COLO668 (cell line): ENCODE results near the gene SLC22A13.
"Not testable (repeated sequence)": the region's sequence is repeated elsewhere in the genome, so short reads cannot be mapped to it uniquely, and the experiment has no call there.

Experiments
- DNase-seq: peaks from one replicate; lab custom pipeline; 2025; ENCODE audit not compliant: unreplicated experiment; lab: John Stamatoyannopoulos, UW

Gene SLC22A13, protein sequence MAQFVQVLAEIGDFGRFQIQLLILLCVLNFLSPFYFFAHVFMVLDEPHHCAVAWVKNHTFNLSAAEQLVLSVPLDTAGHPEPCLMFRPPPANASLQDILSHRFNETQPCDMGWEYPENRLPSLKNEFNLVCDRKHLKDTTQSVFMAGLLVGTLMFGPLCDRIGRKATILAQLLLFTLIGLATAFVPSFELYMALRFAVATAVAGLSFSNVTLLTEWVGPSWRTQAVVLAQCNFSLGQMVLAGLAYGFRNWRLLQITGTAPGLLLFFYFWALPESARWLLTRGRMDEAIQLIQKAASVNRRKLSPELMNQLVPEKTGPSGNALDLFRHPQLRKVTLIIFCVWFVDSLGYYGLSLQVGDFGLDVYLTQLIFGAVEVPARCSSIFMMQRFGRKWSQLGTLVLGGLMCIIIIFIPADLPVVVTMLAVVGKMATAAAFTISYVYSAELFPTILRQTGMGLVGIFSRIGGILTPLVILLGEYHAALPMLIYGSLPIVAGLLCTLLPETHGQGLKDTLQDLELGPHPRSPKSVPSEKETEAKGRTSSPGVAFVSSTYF

DNA sequence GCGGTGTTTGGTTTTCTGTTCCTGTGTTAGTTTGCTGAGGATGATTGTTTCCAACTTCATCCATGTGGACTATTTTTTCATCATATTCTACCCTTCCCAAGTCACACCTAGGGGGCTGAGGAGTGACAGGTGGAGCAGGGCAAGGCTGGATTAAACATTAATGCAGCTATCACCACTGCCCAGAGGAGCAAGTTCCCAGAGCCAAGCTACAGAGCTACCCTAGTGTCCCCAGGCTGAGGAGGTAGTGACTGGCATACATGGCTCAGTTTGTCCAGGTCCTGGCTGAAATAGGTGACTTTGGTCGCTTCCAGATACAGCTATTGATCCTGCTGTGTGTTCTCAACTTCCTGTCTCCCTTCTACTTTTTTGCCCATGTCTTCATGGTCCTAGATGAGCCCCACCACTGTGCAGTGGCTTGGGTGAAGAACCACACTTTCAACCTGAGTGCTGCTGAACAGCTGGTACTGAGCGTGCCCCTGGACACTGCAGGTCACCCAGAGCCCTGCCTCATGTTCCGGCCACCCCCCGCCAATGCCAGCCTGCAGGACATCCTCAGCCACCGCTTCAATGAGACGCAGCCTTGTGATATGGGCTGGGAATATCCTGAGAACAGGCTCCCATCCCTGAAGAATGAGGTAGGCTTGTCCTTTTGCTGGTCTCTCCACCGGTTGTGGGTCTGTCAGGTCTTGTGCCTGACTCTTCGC, at the start of gene SLC22A13:
TSS of gene SLC22A13 (plus strand) at position 209 of the 704 bp plus-strand sequence. CDS start at position 258, 49 bp downstream.
- no peak for DNase-seq

DNA sequence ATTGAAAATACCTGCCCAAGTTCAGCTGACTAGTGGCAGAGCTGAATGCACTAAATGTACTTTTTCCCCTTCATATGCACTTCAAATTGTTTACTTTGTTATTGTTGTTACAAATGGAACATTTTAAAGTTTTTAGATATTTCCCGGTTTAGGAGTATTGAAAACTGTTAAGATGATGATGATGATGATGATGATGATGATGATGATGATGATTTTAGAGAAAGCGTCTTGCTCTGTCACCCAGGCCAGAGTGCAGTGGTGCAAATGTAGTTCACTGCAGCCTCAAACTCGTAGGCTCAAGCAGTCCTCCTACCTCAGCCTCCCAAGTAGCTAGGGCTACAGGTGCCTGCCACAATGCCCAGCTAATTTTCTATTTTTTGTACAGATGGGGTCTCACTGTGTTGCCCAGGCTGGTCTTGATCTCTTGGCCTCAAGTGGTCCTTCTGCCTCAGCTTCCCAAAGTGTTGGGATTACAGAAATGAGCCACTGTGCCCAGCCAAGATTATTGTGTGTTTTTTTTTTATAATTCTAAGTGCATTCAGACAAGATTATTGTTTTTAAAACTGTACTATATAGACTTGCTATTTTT, 45.9 kb upstream of the SLC22A13 start:
- DNase-seq = no peak

DNA sequence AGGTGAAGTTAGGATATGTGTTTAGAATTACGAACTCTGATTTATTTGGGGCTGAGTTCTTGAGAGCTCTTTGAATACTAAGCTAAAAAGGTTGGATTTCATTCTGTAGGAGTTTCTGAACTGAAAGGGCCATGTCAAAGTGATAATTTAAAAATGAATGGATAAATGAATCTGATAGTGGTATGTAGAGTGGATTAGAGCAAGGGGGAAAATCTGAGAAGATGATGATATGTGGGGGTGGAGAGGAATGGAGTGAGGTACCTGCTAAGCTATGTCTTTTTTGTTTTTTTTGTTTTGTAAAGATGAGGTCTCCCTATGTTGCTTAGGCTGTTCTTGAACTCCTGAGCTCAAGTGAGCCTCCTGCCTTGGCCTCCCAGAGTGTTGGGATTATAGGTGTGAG, 44.6 kb upstream of the SLC22A13 start:
- DNase-seq = no peak

DNA sequence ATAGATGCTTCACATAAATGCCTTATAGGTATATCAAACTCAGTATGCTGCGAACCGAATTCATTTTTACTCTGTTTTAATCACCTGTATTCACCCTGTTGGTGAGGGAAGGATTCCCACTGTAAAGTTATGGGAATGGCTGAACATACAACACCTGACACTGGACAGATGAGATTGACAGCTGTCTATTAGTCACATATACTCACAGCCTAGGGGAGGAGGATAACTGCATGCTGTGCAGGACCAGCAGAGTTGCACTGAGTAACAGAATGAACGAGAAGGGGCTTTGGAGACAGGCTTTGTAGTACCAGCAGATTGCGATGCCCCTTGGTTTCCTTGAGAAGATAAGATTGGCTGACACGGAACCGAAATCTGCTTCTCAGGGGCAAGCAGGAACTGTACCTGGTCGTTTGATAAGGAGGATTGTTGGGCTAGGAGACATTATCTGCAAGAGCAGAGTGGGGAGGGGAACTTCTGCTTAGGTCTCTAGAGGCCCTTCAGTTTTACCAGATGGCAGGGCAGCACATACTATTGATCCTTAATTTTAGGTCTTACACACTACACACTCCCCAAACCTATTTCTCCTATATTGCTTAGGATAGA, 43.5 kb upstream of the SLC22A13 start:
- no peak for DNase-seq

DNA sequence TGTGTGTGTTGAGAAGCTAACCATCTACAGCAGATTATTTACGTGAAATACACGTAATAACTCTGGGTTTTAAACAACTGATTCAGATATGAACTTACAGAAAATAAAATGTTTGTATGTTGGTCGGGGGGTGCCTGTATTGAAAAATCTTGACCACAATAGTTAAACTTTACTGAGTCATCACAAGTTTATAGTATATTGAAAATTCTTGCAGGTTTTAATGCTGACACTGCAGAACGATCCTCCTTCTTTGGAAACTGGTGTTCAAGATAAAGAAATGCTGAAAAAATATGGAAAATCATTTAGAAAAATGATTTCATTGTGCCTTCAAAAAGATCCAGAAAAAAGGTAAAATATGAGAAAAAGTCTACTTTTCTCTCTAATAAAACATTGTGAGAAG, 41.3 kb upstream of the SLC22A13 start:
- DNase-seq = no peak

DNA sequence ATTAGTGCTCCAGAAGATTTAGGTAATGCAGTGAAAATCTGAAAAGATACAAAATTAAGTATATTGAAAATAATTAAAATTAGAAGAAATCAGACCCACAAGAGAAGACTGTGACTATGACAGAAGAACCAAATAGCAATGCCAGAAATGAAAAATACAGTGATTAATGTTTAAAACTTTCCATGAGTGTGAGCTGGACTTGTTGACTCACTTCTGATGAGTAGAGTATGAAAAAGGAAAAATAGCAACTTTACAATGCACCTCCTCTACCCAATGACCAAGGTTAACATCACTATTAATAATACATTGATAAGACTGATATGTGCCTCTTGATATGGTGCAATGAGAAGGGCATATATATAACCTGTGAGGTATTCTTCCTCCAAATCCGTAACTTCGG, 39.3 kb upstream of the SLC22A13 start:
- DNase-seq = no peak

DNA sequence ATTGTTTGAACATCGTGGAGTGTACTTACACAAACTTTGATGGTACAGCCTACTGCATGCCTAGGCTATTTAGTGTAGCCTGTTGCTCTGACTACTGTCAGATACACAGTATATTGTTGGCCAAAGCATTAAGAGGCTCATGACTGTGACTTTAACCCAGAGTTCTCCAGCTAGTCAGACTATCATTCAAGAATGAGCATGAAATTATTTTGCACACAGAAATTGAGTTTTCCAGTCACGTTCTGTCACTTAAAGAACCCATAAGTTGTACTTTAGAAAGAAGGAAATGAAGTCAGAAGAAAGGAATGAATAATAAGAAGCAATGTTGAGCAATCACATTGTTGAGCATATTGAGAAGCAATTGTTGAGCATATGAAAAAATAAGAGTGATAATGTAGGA, 37.6 kb upstream of the SLC22A13 start:
- DNase-seq = no peak

DNA sequence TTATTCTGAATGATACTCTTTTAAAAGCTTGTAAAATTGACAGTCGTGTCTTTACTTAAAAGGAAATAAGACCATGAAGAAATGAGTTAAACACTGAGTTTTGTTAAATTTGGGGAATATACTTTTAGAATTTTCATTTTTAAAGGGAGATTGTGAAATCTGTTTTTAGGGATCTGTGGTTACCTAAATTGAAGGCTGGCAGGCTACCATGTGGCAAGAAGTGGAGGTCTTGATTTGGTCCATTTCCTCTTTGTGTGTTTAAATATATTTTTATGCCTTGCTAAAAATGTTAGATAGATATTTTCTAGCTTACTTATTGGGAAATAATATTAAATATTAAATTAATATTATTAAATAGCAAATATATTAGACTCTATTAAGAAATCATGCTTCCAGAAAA, 36.6 kb upstream of the SLC22A13 start:
- DNase-seq = no peak

DNA sequence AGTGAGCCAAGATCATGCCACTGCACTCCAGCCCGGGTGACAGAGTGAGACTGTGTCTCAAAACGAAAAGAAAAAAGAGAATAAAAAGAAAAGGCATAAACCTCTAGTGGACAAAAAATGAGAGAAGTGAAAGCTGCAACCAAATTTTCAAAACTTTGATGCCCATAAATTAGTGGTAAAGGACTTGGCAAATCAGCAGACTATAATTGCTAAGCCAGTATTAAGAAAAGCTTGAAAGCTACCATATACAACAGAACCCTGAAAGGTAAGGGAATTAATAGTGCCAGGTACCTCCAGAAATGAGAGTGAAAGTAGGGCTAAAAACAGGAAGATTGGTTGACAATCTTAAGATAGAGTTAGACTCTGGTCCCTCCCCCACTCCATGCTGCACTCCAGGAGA, 32.9 kb upstream of the SLC22A13 start:
- DNase-seq = no peak

DNA sequence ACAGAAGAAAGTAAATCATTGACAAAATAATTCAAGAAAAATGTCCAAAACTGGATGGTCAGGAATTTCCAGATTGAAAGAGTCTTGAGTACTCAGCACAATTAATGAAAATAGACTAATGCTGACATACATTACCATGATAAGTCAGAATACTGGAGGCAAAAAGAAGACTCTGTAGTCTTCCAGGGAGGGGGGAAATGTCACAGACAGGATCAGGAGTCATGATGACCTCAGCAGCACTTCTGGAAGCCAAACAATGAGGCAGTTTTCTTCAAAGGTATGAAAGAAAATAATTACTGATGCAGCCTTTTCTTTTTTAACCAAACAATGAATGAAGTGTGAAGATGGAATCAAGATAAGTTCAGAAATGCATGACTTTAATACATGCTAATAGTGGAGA, 30.1 kb upstream of the SLC22A13 start:
- DNase-seq = no peak

DNA sequence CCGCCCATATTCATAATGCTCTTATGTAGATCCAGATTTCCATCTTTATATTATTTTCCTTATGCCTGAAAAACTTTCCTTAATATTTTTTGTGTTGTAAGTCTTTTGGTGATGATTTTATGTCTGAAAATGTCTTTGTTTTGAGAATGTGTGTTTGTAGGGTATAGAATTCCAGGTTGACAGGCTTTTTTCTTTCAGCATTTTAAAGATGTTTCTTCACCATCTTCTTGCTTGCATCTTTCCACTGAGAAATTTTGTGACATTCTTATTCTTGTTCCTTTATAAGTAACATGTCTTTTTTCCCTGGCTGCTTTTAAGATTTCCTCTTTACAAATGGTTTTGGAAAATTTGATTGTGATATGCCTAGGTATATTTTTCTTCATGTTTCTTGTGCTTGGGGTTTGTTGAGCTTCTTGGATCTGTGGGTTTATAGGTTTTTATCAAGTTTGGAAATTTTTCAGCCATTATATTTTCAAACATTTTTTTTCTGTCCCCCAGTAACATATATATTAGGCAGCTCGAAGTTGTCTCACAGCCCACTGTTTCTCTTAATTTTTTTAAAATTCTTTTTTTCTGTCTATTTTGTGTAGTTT, 27.1 kb upstream of the SLC22A13 start:
- DNase-seq = no peak

DNA sequence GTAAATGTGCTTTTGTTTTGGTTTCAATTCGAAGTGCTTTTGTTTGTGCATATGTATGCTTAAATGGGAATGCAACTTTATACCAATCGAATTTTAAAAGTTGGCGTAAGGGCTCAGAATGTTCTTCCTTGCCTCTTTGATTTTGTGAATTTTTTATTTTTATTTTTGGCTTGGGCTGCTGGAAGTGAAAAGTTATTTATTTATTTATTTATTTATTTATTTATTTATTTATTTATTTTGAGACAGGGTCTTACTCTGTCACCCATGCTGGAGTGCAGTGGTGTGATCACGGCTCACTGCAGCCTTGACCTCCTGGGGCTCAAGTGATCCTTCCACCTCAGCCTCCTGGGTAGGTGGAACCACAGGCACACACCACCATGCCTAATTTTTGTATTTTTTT, 22.8 kb upstream of the SLC22A13 start:
- not testable (repeated sequence) for DNase-seq

DNA sequence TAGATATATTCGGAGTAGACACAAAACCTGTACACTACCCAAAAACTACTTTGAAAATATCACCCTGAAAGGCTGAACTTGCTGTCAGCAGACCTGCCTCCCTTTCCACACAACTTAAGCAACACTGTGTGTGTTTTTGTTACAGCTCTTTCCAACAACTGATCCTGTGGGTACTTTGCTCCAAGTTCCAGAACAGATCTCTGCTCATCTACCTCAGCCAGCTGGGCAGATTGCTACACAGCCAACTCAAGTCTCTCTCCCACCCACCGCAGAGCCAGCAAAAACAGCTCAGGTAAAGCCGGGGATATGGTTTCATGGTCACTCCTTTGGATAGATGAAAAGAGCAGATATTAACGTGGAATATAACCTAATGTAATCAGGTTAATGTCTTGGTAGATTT, 19.7 kb upstream of the SLC22A13 start:
- DNase-seq = no peak

DNA sequence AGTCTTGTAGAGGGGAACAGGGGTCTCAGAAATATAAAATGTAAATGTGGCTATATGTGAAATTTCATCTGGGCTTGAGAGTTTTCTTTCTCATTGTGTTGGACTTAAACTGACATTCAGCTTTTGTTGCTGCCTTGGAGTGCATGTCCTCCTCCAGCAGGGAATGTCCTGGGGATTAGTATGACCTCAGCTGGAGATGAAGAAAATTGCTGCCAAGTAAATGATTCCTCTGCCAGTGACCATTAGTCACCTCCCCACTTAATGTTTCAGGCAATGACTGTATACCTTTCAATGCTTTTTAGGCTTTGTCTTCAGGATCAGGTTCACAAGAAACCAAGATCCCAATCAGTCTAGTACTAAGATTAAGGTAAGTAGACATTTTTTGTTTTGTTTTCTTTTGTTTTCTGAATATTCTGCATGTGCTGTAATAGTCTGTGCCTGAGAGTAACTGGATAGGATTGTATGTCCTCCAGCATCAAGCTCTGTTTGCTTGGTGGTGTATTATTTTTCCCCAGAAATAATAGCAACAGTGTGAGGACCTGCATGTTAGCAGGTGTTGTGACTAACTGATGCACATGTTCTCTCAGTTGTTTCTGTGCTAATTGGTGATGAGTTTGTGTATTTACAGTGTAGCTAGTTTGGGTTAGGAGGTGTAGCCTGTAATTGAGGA, 18.1 kb upstream of the SLC22A13 start:
- no peak for DNase-seq

DNA sequence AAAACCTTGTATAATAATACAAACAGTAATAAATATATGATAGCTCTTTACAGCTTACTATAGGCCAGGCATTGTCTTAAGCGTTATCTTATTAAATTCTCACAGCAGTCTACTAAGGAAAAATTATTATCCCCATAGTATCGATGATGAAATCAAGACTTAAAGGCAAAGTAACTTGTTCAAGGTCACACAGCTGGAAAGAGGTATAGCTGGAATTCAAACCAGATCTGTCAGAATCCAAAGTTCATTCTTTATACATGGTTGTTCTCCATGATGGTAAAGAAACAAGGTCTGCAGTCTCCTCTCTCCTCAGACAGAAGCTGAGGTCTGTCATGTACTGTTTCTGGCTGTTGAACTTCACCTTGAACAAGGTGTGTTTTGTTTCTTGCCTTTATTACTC, 15.4 kb upstream of the SLC22A13 start:
- no peak for DNase-seq

DNA sequence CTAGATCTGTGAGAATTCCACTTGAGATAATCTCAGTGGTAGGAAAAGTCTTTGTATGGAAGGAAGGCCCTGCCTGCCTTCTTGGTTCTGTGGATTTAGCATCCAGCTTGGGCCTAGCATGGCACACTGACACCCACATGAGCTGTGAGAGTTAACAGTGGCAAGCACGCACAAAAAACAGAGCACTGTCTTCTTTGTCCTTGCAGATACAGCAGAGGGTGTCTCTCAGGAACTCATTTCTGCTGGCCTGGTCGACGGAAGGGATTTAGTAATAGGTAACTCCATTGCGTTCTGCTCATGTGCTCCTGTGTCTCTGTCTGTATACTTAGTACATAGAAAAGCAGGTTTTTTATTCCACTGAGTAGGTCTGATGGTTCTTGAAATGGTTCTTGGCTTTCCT, 14.4 kb upstream of the SLC22A13 start:
- no peak for DNase-seq

DNA sequence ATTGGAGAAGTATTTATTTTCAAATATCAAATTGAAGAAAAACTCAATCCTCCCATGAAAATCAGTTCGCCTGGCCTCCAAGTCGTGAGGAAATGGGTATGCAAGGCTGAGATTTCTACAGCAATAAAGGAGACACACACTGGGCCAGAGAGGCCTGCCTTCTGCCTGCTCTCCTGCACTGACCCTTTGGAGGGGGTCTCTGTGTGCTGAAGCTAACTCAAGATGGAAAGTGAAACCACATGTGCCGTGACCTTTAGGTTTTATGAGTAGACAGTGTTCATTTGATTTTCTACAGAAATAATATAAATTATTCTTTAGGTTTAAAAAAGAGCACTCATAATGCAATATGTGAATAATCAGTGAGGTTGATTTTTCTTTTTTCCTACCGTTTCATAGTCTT, 11.9 kb upstream of the SLC22A13 start:
- no peak for DNase-seq

DNA sequence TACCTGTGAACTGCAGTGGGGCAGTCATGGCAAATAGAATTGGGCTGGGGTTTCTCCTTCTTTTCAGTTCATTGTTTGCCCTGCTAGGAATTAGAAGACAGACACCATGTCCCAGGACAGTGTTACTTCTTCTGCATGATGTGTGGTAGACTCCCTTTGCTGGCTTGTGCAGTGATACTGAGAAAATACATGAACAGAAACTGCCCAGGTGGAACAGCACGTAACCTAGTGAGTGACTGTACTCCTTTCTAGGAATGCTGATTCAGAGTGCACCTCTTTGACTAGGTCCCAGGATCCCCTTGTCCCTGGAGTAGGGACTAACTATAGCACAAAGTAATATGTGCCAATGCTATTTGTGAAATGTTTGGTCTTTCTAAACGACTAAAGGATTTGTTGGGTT, 10.7 kb upstream of the SLC22A13 start:
- no peak for DNase-seq

DNA sequence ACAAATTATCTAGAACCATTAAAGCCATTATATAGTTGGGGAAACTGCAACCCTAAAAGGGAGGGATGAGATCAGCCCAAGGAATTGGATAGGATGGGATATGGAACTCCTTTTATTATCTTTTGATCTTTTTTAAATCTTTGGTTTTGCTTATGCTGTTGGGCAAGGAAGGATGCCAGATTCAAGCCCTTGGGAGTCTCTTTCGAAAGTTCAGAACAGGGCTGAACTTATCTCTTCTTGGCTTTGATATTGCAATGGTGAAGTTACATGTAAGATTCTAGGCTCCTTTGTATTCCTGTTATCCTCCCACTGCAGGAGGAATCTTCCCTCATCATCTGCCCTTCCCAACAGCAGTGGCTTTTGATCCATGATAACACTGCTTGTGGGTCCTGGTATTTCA, 10.0 kb upstream of the SLC22A13 start:
- DNase-seq = no peak

DNA sequence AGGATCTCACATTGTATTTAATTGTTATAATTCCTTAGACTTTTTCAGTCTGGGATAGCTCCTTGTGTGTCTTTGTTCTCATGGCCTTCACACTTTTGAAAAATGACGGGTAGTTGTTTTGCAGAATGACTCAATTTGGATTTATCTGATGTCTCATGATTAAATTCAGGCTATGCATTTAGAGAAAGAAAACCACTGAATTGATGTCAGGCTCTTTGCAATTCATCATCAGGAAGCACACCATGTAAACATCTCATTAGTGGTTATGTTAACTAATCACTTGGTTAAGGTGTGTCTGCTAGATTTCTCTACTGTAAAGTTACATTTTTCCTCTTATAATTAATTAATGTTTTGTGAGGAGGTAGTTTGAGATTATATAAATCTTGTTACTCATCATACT, 8.0 kb upstream of the SLC22A13 start:
- DNase-seq = no peak

DNA sequence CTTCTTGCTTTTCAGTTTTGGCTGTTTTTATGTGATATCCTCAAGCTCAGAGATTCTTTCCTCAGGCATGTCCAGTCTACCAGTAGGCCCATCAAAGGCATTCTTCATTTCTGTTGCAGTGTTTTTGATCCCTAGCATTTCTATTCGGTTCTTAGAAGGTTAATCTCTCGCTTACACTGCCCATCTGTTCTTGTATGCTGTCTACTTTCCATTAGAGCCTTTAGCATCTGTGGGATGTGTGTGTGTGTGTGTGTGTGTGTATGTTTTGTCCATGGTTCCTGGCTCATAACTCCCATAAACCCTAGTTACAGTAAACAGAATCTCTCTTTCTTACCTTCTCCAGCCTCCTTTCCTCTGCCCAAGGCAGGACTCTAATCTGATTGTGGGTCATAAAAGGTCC, 5.1 kb upstream of the SLC22A13 start:
- no peak for DNase-seq
